Measurements from ENCODE around the gene CTXN3.

CTXN3 gene

GRCh38 chr5:127686424-127686823 is 37.5 kb downstream of the CTXN3 start:
- H3K4me3 ChIP-seq (ENCODE audit: low read depth, low read length), result no peak overlapping the region
- ChIA-PET POLR2A (no interaction called here), CTCF (no interaction called here)
- TF ChIP-seq CTCF (IDR thresholded peaks at IDR 0.05; ENCODE audit: insufficient read depth, low read length, missing control alignments), result no peak
- no peak for DNase-seq (ENCODE audit: low read depth, low spot score)

- DNase-seq (ENCODE audit: low read depth, low spot score), result no peak
- TF ChIP-seq CTCF (IDR thresholded peaks at IDR 0.05; ENCODE audit: insufficient read depth, low read length, missing control alignments), result no peak
- POLR2A ChIA-PET, result no interaction called here
- CTCF ChIA-PET, result no interaction called here
- no peak overlapping the region for H3K4me3 ChIP-seq (ENCODE audit: low read depth, low read length)
Measured at GRCh38 chr5:127694518-127695171, 45.8 kb downstream of the CTXN3 start.

GRCh38 chr5:127695346-127695745 is 46.5 kb downstream of the CTXN3 start:
- CTCF ChIA-PET, result no interaction called here
- TF ChIP-seq CTCF (IDR thresholded peaks at IDR 0.05; ENCODE audit: insufficient read depth, low read length, missing control alignments), result no peak
- POLR2A ChIA-PET, result no interaction called here
- no peak for DNase-seq (ENCODE audit: low read depth, low spot score)
- no peak overlapping the region for H3K4me3 ChIP-seq (ENCODE audit: low read depth, low read length)

- ChIA-PET POLR2A (no interaction called here), CTCF (no interaction called here)
- H3K4me3 ChIP-seq (ENCODE audit: low read depth, low read length), result no peak overlapping the region
- peak; percentile 19 for DNase-seq (ENCODE audit: low read depth, low spot score)
- TF ChIP-seq CTCF (IDR thresholded peaks at IDR 0.05; ENCODE audit: insufficient read depth, low read length, missing control alignments), result no peak
Measured at GRCh38 chr5:127696683-127697082, 47.8 kb downstream of the CTXN3 start.

GRCh38 chr5:127697894-127698600 is 49.2 kb downstream of the CTXN3 start:
- POLR2A ChIA-PET, result no interaction called here
- H3K4me3 ChIP-seq (ENCODE audit: low read depth, low read length), result no peak overlapping the region
- DNase-seq (ENCODE audit: low read depth, low spot score), result no peak
- no peak for TF ChIP-seq CTCF (IDR thresholded peaks at IDR 0.05; ENCODE audit: insufficient read depth, low read length, missing control alignments)
- CTCF ChIA-PET, result no interaction called here

GRCh38 chr5:127699416-127699815 is 50.5 kb downstream of the CTXN3 start:
- CTCF ChIA-PET, result no interaction called here
- no peak overlapping the region for H3K4me3 ChIP-seq (ENCODE audit: low read depth, low read length)
- TF ChIP-seq CTCF (IDR thresholded peaks at IDR 0.05; ENCODE audit: insufficient read depth, low read length, missing control alignments), result no peak
- POLR2A ChIA-PET, result no interaction called here
- DNase-seq (ENCODE audit: low read depth, low spot score), result no peak
